Liver (tissue), 9 donors: ENCODE data around the gene ZNF354C. TPM values are rescaled to one million over a fixed set of nuclear protein-coding genes. Genes with fewer than 3 reads are reported as not detected.

ENCODE experiments used
- DNase-seq: peaks from one replicate; pipeline ENCODE4 v3.0.0-alpha.2; 2017; ENCODE audit warnings: low spot score
- H3K27ac ChIP-seq, 2 donors: one replicate each; pipeline ENCODE4 v1.7.0; 2013; ENCODE audit warnings: inconsistent platforms in 2 of 2, low read length in 2 of 2, control low read depth in 1 of 2, low read depth in 1 of 2, mild to moderate bottlenecking in 1 of 2
- H3K27me3 ChIP-seq, 4 donors: one replicate each; pipeline versions ENCODE4 v1.6.1 to v1.7.0; 2013; ENCODE audit warnings: low read length in 3 of 4, inconsistent platforms in 1 of 4, mild to moderate bottlenecking in 1 of 4, moderate library complexity in 1 of 4; ENCODE audit not compliant: control insufficient read depth in 4 of 4, insufficient read depth in 4 of 4
- H3K36me3 ChIP-seq, 4 donors: one replicate each; pipeline versions ENCODE4 v1.6.1 to v1.7.0; 2013; ENCODE audit warnings: low read length in 3 of 4, mild to moderate bottlenecking in 3 of 4, low read depth in 1 of 4, moderate library complexity in 1 of 4; ENCODE audit not compliant: control insufficient read depth in 4 of 4, insufficient read depth in 3 of 4
- H3K4me1 ChIP-seq, 4 donors: one replicate each; pipeline versions ENCODE4 v1.6.1 to v1.7.0; 2013; ENCODE audit warnings: low read length in 3 of 4, mild to moderate bottlenecking in 3 of 4, moderate library complexity in 1 of 4; ENCODE audit not compliant: control insufficient read depth in 4 of 4, insufficient read depth in 4 of 4
- H3K4me3 ChIP-seq, 3 donors: one replicate each; pipeline versions ENCODE4 v1.6.1 to v1.7.0; 2013; ENCODE audit warnings: low read length in 3 of 3, control low read depth in 1 of 3, low read depth in 1 of 3, mild to moderate bottlenecking in 1 of 3
- H3K9ac ChIP-seq, 2 donors: one replicate each; pipeline ENCODE4 v1.7.0; 2013; ENCODE audit warnings: low read length in 2 of 2, mild to moderate bottlenecking in 2 of 2, moderate library complexity in 2 of 2, control low read depth in 1 of 2, low read depth in 1 of 2
- H3K9me3 ChIP-seq, 4 donors: one replicate each; pipeline versions ENCODE4 v1.6.1 to v1.7.0; 2013; ENCODE audit warnings: low read length in 3 of 4; ENCODE audit not compliant: control insufficient read depth in 4 of 4
- ATF3 ChIP-seq: IDR thresholded peaks from 2 replicates; pipeline ENCODE4 v1.6.1; 2016; ENCODE audit warnings: antibody characterized with exemption
- CTCF ChIP-seq: fragments of 150-350 bp; IDR thresholded peaks from 2 replicates; pipeline ENCODE4 v1.5.1; 2017; ENCODE audit warnings: improper control_type of control experiment, low read depth, low read length; ENCODE audit not compliant: missing input control
- EGR1 ChIP-seq, 2 donors: IDR thresholded peaks; 2 replicates each; pipeline ENCODE4 v1.6.1; 2016 to 2018; ENCODE audit warnings: antibody characterized with exemption in 2 of 2, low read depth in 2 of 2
- FOXA1 ChIP-seq: IDR thresholded peaks from 2 replicates; pipeline ENCODE4 v1.6.1; 2016; ENCODE audit warnings: antibody characterized with exemption
- FOXA2 ChIP-seq: IDR thresholded peaks from 2 replicates; pipeline ENCODE4 v1.6.1; 2016; ENCODE audit warnings: antibody characterized with exemption
- GABPA ChIP-seq, 2 donors: IDR thresholded peaks in 1 of 2; conservative IDR thresholded peaks in 1 of 2; 2 replicates each; pipeline ENCODE4 v1.6.1; 2016; ENCODE audit warnings: antibody characterized with exemption in 2 of 2, mild to moderate bottlenecking in 1 of 2, moderate library complexity in 1 of 2
- HNF4A ChIP-seq, 2 donors: conservative IDR thresholded peaks; 2 replicates each; pipeline ENCODE4 v1.6.1; 2016; ENCODE audit warnings: antibody characterized with exemption in 2 of 2, mild to moderate bottlenecking in 2 of 2
- HNF4G ChIP-seq: IDR thresholded peaks from 2 replicates; pipeline ENCODE4 v1.6.1; 2016; ENCODE audit warnings: antibody characterized with exemption
- JUND ChIP-seq, 2 donors: IDR thresholded peaks; 2 replicates each; pipeline ENCODE4 v1.6.1; 2016; ENCODE audit warnings: antibody characterized with exemption in 2 of 2
- MAX ChIP-seq: IDR thresholded peaks from 2 replicates; pipeline ENCODE4 v1.6.1; 2016; ENCODE audit warnings: antibody characterized with exemption
- NR2F2 ChIP-seq: IDR thresholded peaks from 2 replicates; pipeline ENCODE4 v1.6.1; 2016; ENCODE audit warnings: antibody characterized with exemption
- RAD21 ChIP-seq, 2 donors: IDR thresholded peaks; 2 replicates each; pipeline ENCODE4 v1.6.1; 2016; ENCODE audit warnings: antibody characterized with exemption in 2 of 2, mild to moderate bottlenecking in 2 of 2
- REST ChIP-seq: IDR thresholded peaks from 2 replicates; pipeline ENCODE4 v1.6.1; 2016; ENCODE audit warnings: antibody characterized with exemption, mild to moderate bottlenecking
- RXRA ChIP-seq, 2 donors: IDR thresholded peaks; 2 replicates each; pipeline ENCODE4 v1.6.1; 2017 to 2018; ENCODE audit warnings: antibody characterized with exemption in 2 of 2, mild to moderate bottlenecking in 1 of 2
- SP1 ChIP-seq: IDR thresholded peaks from 2 replicates; pipeline ENCODE4 v1.6.1; 2018; ENCODE audit warnings: antibody characterized with exemption, mild to moderate bottlenecking
- TAF1 ChIP-seq: conservative IDR thresholded peaks from 2 replicates; pipeline ENCODE4 v1.6.1; 2016; ENCODE audit warnings: antibody characterized with exemption, mild to moderate bottlenecking
- YY1 ChIP-seq: IDR thresholded peaks from 2 replicates; pipeline ENCODE4 v1.6.1; 2016; ENCODE audit warnings: antibody characterized with exemption, mild to moderate bottlenecking
- ZBTB33 ChIP-seq: IDR thresholded peaks from 2 replicates; pipeline ENCODE4 v1.6.1; 2016; ENCODE audit warnings: antibody characterized with exemption
- WGBS: extraction: QIAGEN DNeasy Blood & Tissue Kit; methylation state at CpG from one replicate; pipeline ENCODE4 v1.1.7; 2013; 5-methylcytosine and 5-hydroxymethylcytosine counted together
- polyA plus RNA-seq, 2 donors: library from polyadenylated mRNA; stranded (reverse) in 1 of 2; unstranded in 1 of 2; fragments of 200-250 nt in 1 of 2; fragments of >200 nt in 1 of 2; fragmentation: Nextera tagmentation in 1 of 2; extraction: Ambion mirVana in 1 of 2; gene quantifications; one replicate each; pipeline versions ENCODE4 v1.2.1 to v1.2.3, GENCODE V29; 2013 to 2015
- total RNA-seq, 2 donors: library from RNA; depleted of rRNA; stranded (reverse); fragments of >200 nt; gene quantifications; one replicate each; pipeline ENCODE4 v1.2.3, GENCODE V29; 2014
- donor health status: healthy.
- donor health status: healthy.
- donor health status: healthy.
- donor health status: healthy.
- donor health status: healthy.

The ZNF354C gene
- total and polyA plus RNA-seq, 4 donors = 0.49 to 2.8 (median 1.6) TPM

GRCh38 chr5:179124853-179125788, 64.9 kb downstream of the ZNF354C start (continued):
- TF ChIP-seq CTCF (no peak), NR2F2 (no peak), GABPA (IDR thresholded peaks at IDR 0.05 in 1 of 2, conservative IDR thresholded peaks at IDR 0.05 in 1 of 2) (no peak)

GRCh38 chr5:179125789-179126505, 65.8 kb downstream of the ZNF354C start:
- H3K4me3 ChIP-seq = no peak overlapping the region
- H3K4me1 ChIP-seq = no peaks in the 10 kb centered on the region
- 93% methylated on average over 25 of the region's 25 CpGs for WGBS
- peaks cover 3 to 12% (median 9%) of the 10 kb centered on the region in 4 donors for H3K9me3 ChIP-seq
- peaks cover 0 to 3% (median 0%) of the 10 kb centered on the region in 4 donors for H3K36me3 ChIP-seq
- H3K9ac ChIP-seq = no peak overlapping the region
- H3K27ac ChIP-seq = no peak overlapping the region
- H3K27me3 ChIP-seq = no peaks in the 10 kb centered on the region
- no peak for TF ChIP-seq HNF4G
- TF ChIP-seq JUND (IDR thresholded peaks at IDR 0.05) = no peak
- no peak for TF ChIP-seq NR2F2
- no peak for TF ChIP-seq RAD21 (IDR thresholded peaks at IDR 0.05)
- TF ChIP-seq CTCF = no peak
- no peak for TF ChIP-seq RXRA (IDR thresholded peaks at IDR 0.05)
- no peak for TF ChIP-seq EGR1 (IDR thresholded peaks at IDR 0.05; ENCODE audit: low read depth in 2 of 2)
- TF ChIP-seq GABPA (IDR thresholded peaks at IDR 0.05 in 1 of 2, conservative IDR thresholded peaks at IDR 0.05 in 1 of 2) = no peak
- TF ChIP-seq HNF4A (conservative IDR thresholded peaks at IDR 0.05) = no peak
- no peak for TF ChIP-seq MAX
- no peak for TF ChIP-seq SP1
- TF ChIP-seq ZBTB33 = no peak
- TF ChIP-seq FOXA1 = no peak
- TF ChIP-seq REST = no peak
- no peak for TF ChIP-seq YY1
- no peak for TF ChIP-seq ATF3
- TF ChIP-seq TAF1 = no peak
- no peak for TF ChIP-seq FOXA2
- no peak for DNase-seq
